NB4 (cell line): ENCODE measurements around the gene SCAMP5.

Experiments
- CTCF ChIP-seq: IDR thresholded peaks from one replicate; pipeline ENCODE4 v1.5.1; 2012; ENCODE audit warnings: low read depth, low read length
- MAX ChIP-seq: IDR thresholded peaks from 2 replicates; pipeline ENCODE4 v1.6.1; 2011; ENCODE audit warnings: low read depth, low read length
- POLR2A ChIP-seq: IDR thresholded peaks from 2 replicates; pipeline ENCODE4 v1.6.1; 2011; ENCODE audit warnings: mild to moderate bottlenecking; ENCODE audit not compliant: insufficient read length; ENCODE audit errors: extremely low read depth

GRCh38 chr15:74964794-74965193 is 30.6 kb upstream of the SCAMP5 start:
- TF ChIP-seq CTCF (no peak), MAX (no peak), POLR2A (no peak)
